22Rv1 (cell line): Measurements from ENCODE around the gene ADAM12.
"Not testable (repeated sequence)": the region's sequence is repeated elsewhere in the genome, so short reads cannot be mapped to it uniquely, and the experiment has no call there.

Experiments
- CTCF ChIP-seq: fragments of 450-650 bp; IDR thresholded peaks from 2 replicates; pipeline ENCODE4 v1.5.1; 2017; ENCODE audit warnings: mild to moderate bottlenecking
- ZFX ChIP-seq: fragments of 450-650 bp; IDR thresholded peaks from 2 replicates; pipeline ENCODE4 v1.6.1; 2017; ENCODE audit warnings: antibody characterized with exemption, borderline replicate concordance

DNA sequence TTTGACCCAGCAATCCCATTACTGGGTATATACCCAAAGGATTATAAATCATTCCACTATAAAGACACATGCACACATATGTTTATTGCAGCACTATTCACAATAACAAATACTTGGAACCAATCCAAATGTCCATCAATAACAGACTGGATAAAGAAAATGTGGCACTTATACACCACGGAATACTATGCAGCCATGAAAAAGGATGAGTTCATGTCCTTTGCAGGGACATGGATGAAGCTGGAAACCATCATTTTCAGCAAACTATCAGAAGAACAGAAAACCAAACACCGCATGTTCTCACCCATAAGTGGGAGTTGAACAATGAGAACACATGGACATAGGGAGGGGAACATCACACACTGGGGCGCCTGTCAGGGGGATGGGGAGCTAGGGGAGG lies 9.1 kb downstream of the ADAM12 start:
- TF ChIP-seq CTCF, ZFX: not testable (repeated sequence)
